ENCODE data around the gene ZNF581. TPM values are rescaled to one million over a fixed set of nuclear protein-coding genes. Genes with fewer than 3 reads are reported as not detected.

The ZNF581 gene
- total RNA-seq, 2 experiments from 2014 or later = 32.6 to 33.6 TPM

GRCh38 chr19:55605637-55606470 lies 37.6 kb upstream of the ZNF581 start, which contains the start of gene ZNF865:
TSS of gene ZNF865 (plus strand) at chr19:55605647. CDS start at chr19:55613619, 7,972 bp downstream.
- CTCF ChIA-PET = interaction anchor here (0.6 to 4.1 kb wide), 17 partner anchors 9 to 611 kb away, joined by 3 to 25 read pairs (median 5); partner anchors contain the start of genes CCDC106, ZNF628 and ZNF784

GRCh38 chr19:55606471-55606787 lies 37.0 kb upstream of the ZNF581 start:
- CTCF ChIA-PET = interaction anchor here (0.6 to 4.1 kb wide), 17 partner anchors 9 to 610 kb away, joined by 3 to 25 read pairs (median 5); partner anchors contain the start of genes CCDC106, ZNF628 and ZNF784
- POLR2A ChIA-PET = interaction anchor here (0.5 to 1.5 kb wide), 3 partner anchors 19 to 36 kb away, joined by 4 to 7 read pairs (median 4); partner anchors contain the start of genes ZNF581 and ZNF784

More at GRCh38 chr19:55605637-55606470, 37.6 kb upstream of the ZNF581 start, which contains the start of gene ZNF865:
- POLR2A ChIA-PET = interaction anchor here (0.5 to 1.5 kb wide), 4 partner anchors 19 to 37 kb away, joined by 3 to 7 read pairs (median 4); partner anchors contain the start of genes ZNF581 and ZNF784

- ChIA-PET POLR2A (interaction anchor here (0.5 to 1.5 kb wide), 3 partner anchors 27 to 138 kb away, joined by 3 to 7 read pairs (median 4); partner anchors contain the start of gene ZNF581), CTCF (interaction anchor here (0.7 to 4.1 kb wide), 15 partner anchors 9 to 465 kb away, joined by 3 to 25 read pairs (median 5); partner anchors contain the start of genes CCDC106, ZNF628 and ZNF784)
These were observed 36.6 kb upstream of the ZNF581 start for GRCh38 chr19:55606817-55607216.

DNA sequence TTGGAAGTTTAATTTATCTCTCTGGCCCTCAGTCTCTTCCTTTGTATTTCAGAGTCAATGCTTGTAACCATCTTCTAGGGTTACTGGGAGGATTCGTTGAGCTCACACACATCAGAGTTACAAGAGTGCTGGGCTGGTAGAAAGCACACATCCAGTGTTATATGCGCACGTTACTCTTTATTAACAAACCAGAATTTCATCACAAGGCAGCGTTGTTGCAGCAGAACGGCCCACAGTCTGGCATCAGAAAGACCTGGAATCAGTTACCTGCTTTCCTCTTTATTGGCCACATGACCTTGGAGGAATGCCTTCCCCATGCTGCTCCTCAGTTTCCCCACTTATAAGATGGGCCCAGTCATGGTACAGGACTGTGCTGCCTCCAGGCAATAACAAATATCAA lies 34.1 kb upstream of the ZNF581 start:
- ChIA-PET CTCF (interaction anchor here (4.1 kb wide), 1 partner anchor 22 kb away, joined by 25 read pairs; no protein-coding TSS in a partner anchor), POLR2A (no interaction called here)

GRCh38 chr19:55611300-55611982 lies 32.0 kb upstream of the ZNF581 start:
- ChIA-PET POLR2A (no interaction called here), CTCF (interaction anchor here (0.7 kb wide), 1 partner anchor 27 kb away, joined by 5 read pairs; no protein-coding TSS in a partner anchor)

DNA sequence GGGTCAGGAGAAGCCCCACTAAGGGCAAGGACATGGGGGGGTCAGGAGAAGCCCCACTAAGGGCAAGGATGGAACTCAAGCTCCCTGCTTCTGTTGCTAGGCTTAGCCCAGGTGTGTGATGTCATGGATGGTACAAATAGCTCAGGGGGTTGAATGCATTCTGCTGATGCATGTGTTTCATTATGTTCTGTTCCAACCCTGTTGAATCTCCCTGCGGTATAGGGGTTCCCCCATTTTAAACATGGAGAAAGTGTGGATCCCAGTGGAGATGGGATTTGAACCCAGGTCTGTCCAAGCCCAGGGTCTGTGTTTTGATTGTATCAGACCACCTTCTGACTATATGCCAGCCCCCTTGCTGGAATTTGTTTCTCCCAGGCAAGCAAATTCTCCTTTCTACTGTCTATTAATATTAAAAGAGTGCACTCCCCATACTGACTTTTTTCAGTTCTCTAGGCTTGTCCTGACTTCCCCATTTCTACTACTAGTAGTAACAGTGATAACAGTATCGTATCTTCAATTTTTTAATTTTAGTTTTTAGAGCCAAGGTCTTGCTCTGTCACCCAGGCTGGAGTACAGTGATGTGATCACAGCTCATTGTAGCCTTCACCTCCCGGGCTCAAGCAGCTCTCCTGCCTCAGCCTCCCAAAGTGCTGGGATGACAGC lies 31.3 kb upstream of the ZNF581 start:
- CTCF ChIA-PET = interaction anchor here (0.5 kb wide), 1 partner anchor 100 kb away, joined by 4 read pairs; no protein-coding TSS in a partner anchor
- POLR2A ChIA-PET = no interaction called here

DNA sequence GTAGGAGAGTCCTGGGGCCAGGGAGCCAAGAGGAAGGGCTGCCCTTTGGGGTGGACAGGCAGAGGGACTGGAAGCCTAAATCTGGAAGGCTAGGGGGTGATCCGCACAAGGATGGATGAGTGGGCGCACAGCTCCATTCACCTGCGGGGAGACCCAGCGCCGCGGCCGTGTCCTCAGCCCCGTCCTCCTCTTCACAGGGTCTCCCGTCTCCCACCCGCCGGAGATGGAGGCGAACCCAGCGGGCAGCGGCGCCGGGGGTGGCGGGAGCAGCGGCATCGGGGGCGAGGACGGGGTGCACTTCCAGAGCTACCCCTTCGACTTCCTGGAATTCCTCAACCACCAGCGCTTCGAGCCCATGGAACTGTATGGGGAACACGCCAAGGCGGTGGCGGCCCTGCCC lies 30.1 kb upstream of the ZNF581 start:
- ChIA-PET POLR2A (no interaction called here), CTCF (interaction anchor here (1.2 kb wide), 1 partner anchor 18 kb away, joined by 4 read pairs; no protein-coding TSS in a partner anchor)

DNA sequence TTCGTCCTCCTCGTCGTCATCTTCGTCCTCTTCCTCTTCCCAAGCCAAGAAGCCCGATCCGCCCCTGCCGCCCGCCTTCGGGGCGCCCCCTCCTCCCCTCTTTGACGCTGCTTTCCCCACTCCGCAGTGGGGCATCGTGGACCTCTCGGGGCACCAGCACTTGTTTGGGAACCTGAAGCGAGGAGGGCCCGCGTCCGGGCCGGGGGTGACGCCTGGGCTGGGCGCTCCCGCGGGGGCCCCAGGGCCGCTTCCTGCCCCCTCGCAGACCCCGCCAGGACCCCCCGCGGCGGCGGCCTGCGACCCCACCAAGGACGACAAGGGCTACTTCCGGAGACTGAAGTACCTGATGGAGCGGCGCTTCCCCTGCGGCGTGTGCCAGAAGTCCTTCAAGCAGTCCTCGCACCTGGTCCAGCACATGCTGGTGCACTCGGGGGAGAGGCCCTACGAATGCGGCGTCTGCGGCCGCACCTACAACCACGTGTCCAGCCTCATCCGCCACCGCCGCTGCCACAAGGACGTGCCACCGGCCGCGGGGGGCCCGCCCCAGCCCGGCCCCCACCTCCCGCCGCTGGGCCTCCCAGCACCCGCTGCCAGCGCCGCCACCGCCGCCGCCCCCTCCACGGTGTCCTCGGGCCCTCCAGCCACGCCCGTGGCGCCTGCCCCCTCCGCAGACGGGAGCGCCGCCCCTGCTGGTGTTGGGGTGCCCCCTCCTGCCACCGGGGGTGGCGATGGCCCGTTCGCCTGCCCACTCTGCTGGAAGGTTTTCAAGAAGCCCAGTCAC lies 29.3 kb upstream of the ZNF581 start:
- ChIA-PET CTCF (interaction anchor here (1.2 kb wide), 1 partner anchor 18 kb away, joined by 4 read pairs; no protein-coding TSS in a partner anchor), POLR2A (no interaction called here)

DNA sequence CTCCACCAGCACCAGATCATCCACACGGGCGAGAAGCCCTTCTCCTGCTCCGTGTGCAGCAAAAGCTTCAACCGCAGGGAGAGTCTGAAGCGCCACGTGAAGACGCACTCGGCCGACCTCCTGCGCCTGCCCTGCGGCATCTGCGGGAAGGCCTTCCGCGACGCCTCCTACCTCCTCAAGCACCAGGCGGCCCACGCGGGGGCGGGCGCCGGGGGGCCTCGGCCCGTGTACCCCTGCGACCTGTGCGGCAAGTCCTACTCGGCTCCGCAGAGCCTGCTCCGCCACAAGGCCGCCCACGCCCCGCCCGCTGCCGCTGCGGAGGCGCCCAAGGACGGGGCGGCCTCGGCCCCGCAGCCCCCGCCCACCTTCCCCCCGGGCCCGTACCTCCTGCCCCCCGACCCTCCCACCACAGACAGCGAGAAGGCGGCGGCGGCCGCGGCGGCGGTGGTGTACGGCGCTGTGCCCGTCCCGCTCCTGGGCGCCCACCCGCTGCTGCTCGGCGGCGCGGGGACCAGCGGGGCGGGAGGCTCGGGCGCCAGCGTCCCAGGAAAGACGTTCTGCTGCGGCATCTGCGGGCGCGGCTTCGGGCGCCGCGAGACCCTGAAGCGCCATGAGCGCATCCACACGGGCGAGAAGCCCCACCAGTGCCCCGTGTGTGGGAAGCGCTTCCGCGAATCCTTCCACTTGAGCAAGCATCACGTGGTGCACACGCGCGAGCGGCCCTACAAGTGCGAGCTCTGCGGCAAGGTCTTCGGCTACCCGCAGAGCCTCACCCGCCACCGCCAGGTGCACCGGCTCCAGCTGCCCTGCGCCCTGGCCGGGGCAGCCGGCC lies 28.5 kb upstream of the ZNF581 start:
- ChIA-PET CTCF (interaction anchor here (1.2 kb wide), 1 partner anchor 9 kb away, joined by 4 read pairs; no protein-coding TSS in a partner anchor), POLR2A (no interaction called here)

DNA sequence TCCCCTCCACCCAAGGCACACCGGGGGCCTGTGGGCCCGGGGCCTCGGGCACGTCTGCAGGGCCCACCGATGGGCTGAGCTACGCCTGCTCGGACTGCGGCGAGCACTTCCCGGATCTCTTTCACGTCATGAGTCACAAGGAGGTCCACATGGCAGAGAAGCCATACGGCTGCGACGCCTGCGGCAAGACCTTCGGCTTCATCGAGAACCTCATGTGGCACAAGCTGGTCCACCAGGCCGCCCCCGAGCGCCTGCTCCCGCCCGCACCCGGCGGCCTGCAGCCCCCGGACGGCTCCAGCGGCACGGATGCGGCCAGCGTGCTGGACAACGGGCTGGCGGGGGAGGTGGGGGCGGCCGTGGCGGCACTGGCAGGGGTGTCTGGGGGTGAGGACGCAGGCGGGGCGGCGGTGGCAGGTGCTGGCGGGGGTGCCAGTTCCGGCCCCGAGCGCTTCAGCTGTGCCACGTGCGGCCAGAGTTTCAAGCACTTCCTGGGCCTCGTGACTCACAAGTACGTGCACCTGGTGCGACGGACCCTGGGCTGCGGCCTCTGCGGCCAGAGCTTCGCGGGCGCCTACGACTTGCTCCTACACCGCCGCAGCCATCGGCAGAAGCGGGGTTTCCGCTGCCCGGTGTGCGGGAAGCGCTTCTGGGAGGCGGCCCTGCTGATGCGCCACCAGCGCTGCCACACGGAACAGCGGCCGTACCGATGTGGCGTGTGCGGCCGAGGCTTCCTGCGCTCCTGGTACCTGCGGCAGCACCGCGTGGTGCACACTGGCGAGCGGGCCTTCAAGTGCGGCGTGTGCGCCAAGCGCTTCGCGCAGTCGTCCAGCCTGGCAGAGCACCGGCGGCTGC lies 27.7 kb upstream of the ZNF581 start:
- ChIA-PET POLR2A (no interaction called here), CTCF (interaction anchor here (1.2 kb wide), 1 partner anchor 10 kb away, joined by 4 read pairs; no protein-coding TSS in a partner anchor)

- POLR2A ChIA-PET = no interaction called here
- CTCF ChIA-PET = no interaction called here
These were observed 27.0 kb upstream of the ZNF581 start for GRCh38 chr19:55616395-55616875.

DNA sequence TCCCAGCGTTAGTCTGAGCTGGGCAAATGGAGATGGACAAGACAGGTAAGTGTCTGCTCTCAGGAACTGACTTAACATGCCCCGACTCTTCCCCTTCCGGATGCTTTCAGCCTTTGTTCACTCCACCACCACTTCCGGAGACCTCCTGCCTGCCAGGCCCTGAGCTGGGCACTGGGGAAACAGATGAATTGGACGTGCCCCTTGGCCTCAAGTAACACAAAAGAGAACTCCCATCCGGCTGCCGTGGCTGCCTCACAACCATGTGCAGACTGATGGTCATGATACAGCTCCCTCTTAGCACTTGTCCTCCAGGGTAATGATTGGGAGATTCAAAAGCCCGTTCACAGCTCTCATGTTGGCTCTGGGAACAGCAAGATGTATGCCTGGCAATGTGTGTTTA lies 26.0 kb upstream of the ZNF581 start:
- ChIA-PET POLR2A (no interaction called here), CTCF (interaction anchor here (1.4 kb wide), 1 partner anchor 11 kb away, joined by 5 read pairs; no protein-coding TSS in a partner anchor)

DNA sequence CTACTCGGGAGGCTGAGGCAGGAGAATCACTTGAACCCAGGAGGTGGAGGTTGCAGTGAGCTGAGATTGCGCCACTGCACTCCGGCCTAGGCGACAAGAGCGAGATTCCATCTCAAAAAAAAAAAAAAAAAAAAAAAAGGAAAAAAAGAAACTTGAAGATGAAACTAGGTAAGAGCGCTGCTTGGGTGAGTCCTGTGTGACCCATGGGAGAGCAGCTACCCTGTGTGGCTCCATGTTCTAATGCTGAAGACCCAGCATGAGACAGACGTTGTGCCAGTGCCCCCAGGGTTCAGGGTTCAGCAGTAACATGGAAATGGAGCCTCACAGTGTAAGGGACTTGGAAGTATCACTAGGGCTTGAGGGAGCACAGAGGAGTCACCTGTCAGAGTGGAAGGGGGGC lies 25.0 kb upstream of the ZNF581 start:
- CTCF ChIA-PET = interaction anchor here (0.7 to 1.4 kb wide), 3 partner anchors 12 to 532 kb away, joined by 4 to 5 read pairs (median 5); no protein-coding TSS in a partner anchor

DNA sequence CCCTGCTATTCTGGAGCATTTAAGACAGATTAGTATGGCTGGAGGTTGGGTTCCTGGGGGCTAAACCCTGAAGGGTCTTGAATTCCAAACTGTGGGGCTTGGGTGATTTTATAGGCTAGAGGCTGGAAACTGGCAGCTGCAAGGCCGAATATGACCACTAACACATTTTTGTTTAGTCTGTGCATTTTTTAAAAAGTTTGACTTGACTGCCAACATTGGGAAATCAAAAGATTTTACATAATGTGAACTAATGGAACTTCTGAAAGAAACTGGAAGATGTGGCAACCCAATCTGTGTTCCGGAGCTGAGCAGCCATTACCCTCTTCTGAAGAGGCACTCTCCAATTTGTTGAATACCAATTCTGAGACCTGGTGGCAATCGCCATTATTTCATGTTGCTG lies 24.2 kb upstream of the ZNF581 start:
- ChIA-PET CTCF (interaction anchor here (0.6 to 2.1 kb wide), 4 partner anchors 13 to 306 kb away, joined by 4 to 6 read pairs (median 4); no protein-coding TSS in a partner anchor), POLR2A (no interaction called here)

More for the DNA sequence above, 25.0 kb upstream of the ZNF581 start:
- POLR2A ChIA-PET = interaction anchor here (0.6 kb wide), 1 partner anchor 279 kb away, joined by 5 read pairs; the partner anchor contains the start of gene KMT5C

- POLR2A ChIA-PET = no interaction called here
- CTCF ChIA-PET = interaction anchor here (1.1 to 2.1 kb wide), 3 partner anchors 10 to 109 kb away, joined by 4 to 6 read pairs (median 6); no protein-coding TSS in a partner anchor
These were observed 22.8 kb upstream of the ZNF581 start for GRCh38 chr19:55620410-55621204.
